ENCODE data around the gene PER1. TPM values are rescaled to one million over a fixed set of nuclear protein-coding genes. Genes with fewer than 3 reads are reported as not detected.

The PER1 gene
- total RNA-seq, 1 experiment from 2014 or later, result 10.6 TPM

- no peaks in the 10 kb centered on the region for H3K9me3 ChIP-seq
- ChIA-PET POLR2A (interaction anchor here (0.5 to 1.1 kb wide), 8 partner anchors 9 to 469 kb away, joined by 3 to 17 read pairs (median 5); partner anchors contain the start of genes AURKB and SLC25A35), CTCF (interaction anchor here (0.7 to 1.0 kb wide), 3 partner anchors 13 to 31 kb away, joined by 3 to 4 read pairs (median 4); partner anchors contain the start of gene AURKB)
- H3K4me1 Mint-ChIP-seq (ENCODE audit: low read depth, unreplicated experiment), result no peaks in the 10 kb centered on the region
- intact Hi-C loops (cut with micrococcal nuclease; ENCODE audit: unreplicated experiment), result no loop called here
- H3K4me1 ChIP-seq, result peaks cover 13% of the 10 kb centered on the region
- H3K27ac Mint-ChIP-seq (ENCODE audit: unreplicated experiment), result peak within 1 kb of the TSS; percentile 63
- BruUV-seq (replicated peaks), result TSS peak; percentile 67
- no peaks in the 10 kb centered on the region for H3K36me3 ChIP-seq (ENCODE audit: control insufficient read depth, insufficient read depth, low read length)
- no peaks in the 10 kb centered on the region for H3K36me3 Mint-ChIP-seq (ENCODE audit: insufficient read depth, unreplicated experiment)
- H3K4me3 ChIP-seq (ENCODE audit: low read depth, low read length), result peak within 1 kb of the TSS; percentile 66
- H3K27me3 Mint-ChIP-seq (ENCODE audit: insufficient read depth, unreplicated experiment), result no peaks in the 10 kb centered on the region
- H3K9me3 Mint-ChIP-seq (ENCODE audit: unreplicated experiment), result no peaks in the 10 kb centered on the region
- H3K4me3 Mint-ChIP-seq (ENCODE audit: unreplicated experiment), result no peak within 1 kb of the TSS
- no peaks in the 10 kb centered on the region for H3K27me3 ChIP-seq (replicated peaks; ENCODE audit: control insufficient read depth, insufficient read depth, low read length)
- no peak for TF ChIP-seq CTCF (IDR thresholded peaks at IDR 0.05; ENCODE audit: insufficient read depth in 1 of 2, low read depth in 1 of 2, low read length in 1 of 2, severe bottlenecking in 1 of 2, unreplicated experiment in 1 of 2)
- peak; percentile 89 to 95 for DNase-seq
Observed at GRCh38 chr17:8189711-8190477, 37.7 kb upstream of the PER1 start, which contains the start of gene BORCS6. BORCS6 (minus strand) TSS chr17:8190180; CDS start chr17:8190140, 40 bp downstream.

- Histone ChIP-seq H3K27me3 (replicated peaks; ENCODE audit: control insufficient read depth, insufficient read depth, low read length) (no peaks in the 10 kb centered on the region), H3K36me3 (ENCODE audit: control insufficient read depth, insufficient read depth, low read length) (no peaks in the 10 kb centered on the region), H3K4me1 (peaks cover 13% of the 10 kb centered on the region), H3K4me3 (ENCODE audit: low read depth, low read length) (peak overlapping the region; percentile 66), H3K9me3 (no peaks in the 10 kb centered on the region)
- intact Hi-C loops (cut with micrococcal nuclease; ENCODE audit: unreplicated experiment), result no loop called here
- ChIA-PET POLR2A (interaction anchor here (1.2 kb wide), 1 partner anchor 33 kb away, joined by 6 read pairs; no protein-coding TSS in a partner anchor), CTCF (no interaction called here)
- Mint-ChIP-seq H3K27ac (ENCODE audit: unreplicated experiment) (no peak overlapping the region), H3K4me1 (ENCODE audit: low read depth, unreplicated experiment) (no peaks in the 10 kb centered on the region), H3K9me3 (ENCODE audit: unreplicated experiment) (no peaks in the 10 kb centered on the region), H3K36me3 (ENCODE audit: insufficient read depth, unreplicated experiment) (no peaks in the 10 kb centered on the region), H3K4me3 (ENCODE audit: unreplicated experiment) (no peak overlapping the region), H3K27me3 (ENCODE audit: insufficient read depth, unreplicated experiment) (no peaks in the 10 kb centered on the region)
- TF ChIP-seq CTCF (IDR thresholded peaks at IDR 0.05; ENCODE audit: insufficient read depth in 1 of 2, low read depth in 1 of 2, low read length in 1 of 2, severe bottlenecking in 1 of 2, unreplicated experiment in 1 of 2), result no peak
- no peak for DNase-seq
- BruUV-seq (replicated peaks), result no TSS peak
Observed at GRCh38 chr17:8189041-8189710, 37.0 kb upstream of the PER1 start.

GRCh38 chr17:8188263-8188839 lies 36.1 kb upstream of the PER1 start:
- Histone ChIP-seq H3K4me1 (peaks cover 13% of the 10 kb centered on the region), H3K27me3 (replicated peaks; ENCODE audit: control insufficient read depth, insufficient read depth, low read length) (no peaks in the 10 kb centered on the region), H3K4me3 (ENCODE audit: low read depth, low read length) (peak overlapping the region; percentile 66), H3K9me3 (no peaks in the 10 kb centered on the region), H3K36me3 (ENCODE audit: control insufficient read depth, insufficient read depth, low read length) (no peaks in the 10 kb centered on the region)
- no peak for TF ChIP-seq CTCF (IDR thresholded peaks at IDR 0.05; ENCODE audit: insufficient read depth in 1 of 2, low read depth in 1 of 2, low read length in 1 of 2, severe bottlenecking in 1 of 2, unreplicated experiment in 1 of 2)
- no peaks in the 10 kb centered on the region for H3K36me3 Mint-ChIP-seq (ENCODE audit: insufficient read depth, unreplicated experiment)
- DNase-seq, result no peak
- H3K27ac Mint-ChIP-seq (ENCODE audit: unreplicated experiment), result no peak overlapping the region
- H3K9me3 Mint-ChIP-seq (ENCODE audit: unreplicated experiment), result no peaks in the 10 kb centered on the region
- H3K27me3 Mint-ChIP-seq (ENCODE audit: insufficient read depth, unreplicated experiment), result no peaks in the 10 kb centered on the region
- intact Hi-C loops (cut with micrococcal nuclease; ENCODE audit: unreplicated experiment), result no loop called here
- CTCF ChIA-PET, result no interaction called here
- BruUV-seq (replicated peaks), result no TSS peak
- POLR2A ChIA-PET, result interaction anchor here (1.2 kb wide), 3 partner anchors 15 to 34 kb away, joined by 3 to 6 read pairs (median 4); partner anchors contain the start of gene AURKB
- H3K4me1 Mint-ChIP-seq (ENCODE audit: low read depth, unreplicated experiment), result peaks cover 6% of the 10 kb centered on the region
- no peak overlapping the region for H3K4me3 Mint-ChIP-seq (ENCODE audit: unreplicated experiment)
